ENCODE results near the gene HERC3.
"Not testable (repeated sequence)": the region's sequence is repeated elsewhere in the genome, so short reads cannot be mapped to it uniquely, and the experiment has no call there.

The HERC3 gene

DNA sequence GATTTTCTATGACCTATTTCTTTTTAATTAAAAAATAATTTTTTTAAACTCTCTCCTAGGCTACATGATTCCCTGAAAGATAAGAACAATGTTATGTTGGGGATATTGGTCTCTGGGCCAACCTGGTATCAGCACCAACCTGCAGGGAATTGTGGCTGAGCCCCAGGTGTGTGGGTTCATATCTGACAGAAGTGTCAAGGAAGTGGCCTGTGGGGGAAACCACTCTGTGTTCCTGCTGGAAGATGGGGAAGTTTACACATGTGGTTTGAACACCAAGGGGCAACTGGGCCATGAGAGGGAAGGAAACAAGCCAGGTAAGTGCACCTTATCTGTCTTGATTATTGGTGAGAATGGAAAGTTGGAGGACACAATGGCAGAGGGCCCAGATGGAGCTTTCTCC is 13.5 kb downstream of the HERC3 start:
- TF ChIP-seq TAF1 (IDR thresholded peaks at IDR 0.05; ENCODE audit: low read depth, low read length) (no peak), SPI1 (IDR thresholded peaks at IDR 0.05; ENCODE audit: low read depth, low read length) (no peak), PAX5 (IDR thresholded peaks at IDR 0.05; ENCODE audit: insufficient read depth, low read length, severe bottlenecking) (no peak), POLR2AphosphoS5 (IDR thresholded peaks at IDR 0.05; ENCODE audit: low read depth, low read length) (no peak), POU2F2 (IDR thresholded peaks at IDR 0.05; ENCODE audit: low read depth, low read length) (no peak), POLR2A (IDR thresholded peaks at IDR 0.05; ENCODE audit: low read depth, low read length) (no peak)
- DNase-seq (ENCODE audit: insufficient read length, low spot score): no peak
- no peak for FAIRE-seq

DNA sequence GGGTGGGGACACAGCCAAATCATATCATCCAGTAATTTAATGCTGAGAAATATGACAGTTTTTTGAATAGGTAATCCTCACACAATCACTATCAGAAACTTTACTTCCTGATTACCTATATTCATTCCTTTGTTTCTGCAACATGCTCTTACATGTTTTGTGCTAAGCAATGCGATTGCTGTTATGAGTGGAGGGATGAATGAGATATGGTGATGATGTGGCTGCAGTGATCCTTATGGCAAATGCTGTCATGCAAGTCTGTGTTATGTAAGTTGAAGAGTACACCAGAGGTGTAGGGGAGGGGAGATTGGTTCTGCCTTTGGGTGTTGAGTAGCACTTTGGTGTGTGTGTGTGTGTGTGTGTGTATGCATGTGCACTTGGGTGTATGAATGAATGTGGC is 14.6 kb downstream of the HERC3 start:
- no peak for TF ChIP-seq POLR2A (IDR thresholded peaks at IDR 0.05; ENCODE audit: low read depth, low read length)
- no peak for TF ChIP-seq POU2F2 (IDR thresholded peaks at IDR 0.05; ENCODE audit: low read depth, low read length)
- TF ChIP-seq PAX5 (IDR thresholded peaks at IDR 0.05; ENCODE audit: insufficient read depth, low read length, severe bottlenecking): no peak
- TF ChIP-seq POLR2AphosphoS5 (IDR thresholded peaks at IDR 0.05; ENCODE audit: low read depth, low read length): no peak
- no peak for TF ChIP-seq SPI1 (IDR thresholded peaks at IDR 0.05; ENCODE audit: low read depth, low read length)
- no peak for TF ChIP-seq TAF1 (IDR thresholded peaks at IDR 0.05; ENCODE audit: low read depth, low read length)
- no peak for FAIRE-seq
- no peak for DNase-seq (ENCODE audit: insufficient read length, low spot score)

DNA sequence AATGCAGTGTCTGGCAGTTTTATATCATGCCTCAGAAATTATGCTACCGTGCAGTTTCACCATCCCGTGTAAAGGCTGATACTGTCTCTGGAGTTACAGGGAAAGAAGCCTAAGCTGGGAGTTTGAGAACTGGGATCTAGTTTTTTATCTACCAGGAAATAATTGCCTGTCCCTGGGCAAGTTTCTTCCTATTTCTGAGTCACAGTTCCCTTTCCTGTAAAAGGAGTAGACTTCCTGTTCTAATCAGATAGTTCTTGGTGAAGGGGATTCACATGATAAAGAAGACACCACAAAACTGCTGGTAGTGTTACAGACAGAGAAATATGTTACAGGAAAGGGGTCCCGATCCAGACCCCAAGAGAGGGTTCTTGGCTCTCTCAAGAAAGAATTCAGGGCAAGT is 17.1 kb downstream of the HERC3 start:
- no peak for FAIRE-seq
- no peak for DNase-seq (ENCODE audit: insufficient read length, low spot score)
- TF ChIP-seq POLR2A (IDR thresholded peaks at IDR 0.05; ENCODE audit: low read depth, low read length) (no peak), POLR2AphosphoS5 (IDR thresholded peaks at IDR 0.05; ENCODE audit: low read depth, low read length) (no peak), POU2F2 (IDR thresholded peaks at IDR 0.05; ENCODE audit: low read depth, low read length) (no peak), TAF1 (IDR thresholded peaks at IDR 0.05; ENCODE audit: low read depth, low read length) (no peak), PAX5 (IDR thresholded peaks at IDR 0.05; ENCODE audit: insufficient read depth, low read length, severe bottlenecking) (no peak), SPI1 (IDR thresholded peaks at IDR 0.05; ENCODE audit: low read depth, low read length) (no peak)

DNA sequence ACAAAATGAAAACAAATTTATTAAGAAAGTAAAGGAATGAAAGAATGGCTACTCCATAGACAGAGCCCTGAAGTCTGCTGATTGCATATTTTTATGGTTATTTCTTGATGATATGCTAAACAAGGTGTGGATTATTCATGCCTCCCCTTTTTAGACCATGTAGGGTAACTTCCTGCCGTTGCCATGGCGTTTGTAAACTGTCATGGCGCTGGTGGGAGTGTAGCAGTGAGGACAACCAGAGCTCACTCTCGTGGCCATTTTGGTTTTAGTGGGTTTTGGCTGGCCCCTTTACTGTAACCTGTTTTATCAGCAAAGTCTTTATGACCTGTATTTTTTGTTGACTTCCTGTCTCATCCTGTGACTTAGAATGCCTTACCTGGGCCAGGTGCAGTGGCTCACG is 17.5 kb downstream of the HERC3 start:
- FAIRE-seq: peak; percentile 31

DNA sequence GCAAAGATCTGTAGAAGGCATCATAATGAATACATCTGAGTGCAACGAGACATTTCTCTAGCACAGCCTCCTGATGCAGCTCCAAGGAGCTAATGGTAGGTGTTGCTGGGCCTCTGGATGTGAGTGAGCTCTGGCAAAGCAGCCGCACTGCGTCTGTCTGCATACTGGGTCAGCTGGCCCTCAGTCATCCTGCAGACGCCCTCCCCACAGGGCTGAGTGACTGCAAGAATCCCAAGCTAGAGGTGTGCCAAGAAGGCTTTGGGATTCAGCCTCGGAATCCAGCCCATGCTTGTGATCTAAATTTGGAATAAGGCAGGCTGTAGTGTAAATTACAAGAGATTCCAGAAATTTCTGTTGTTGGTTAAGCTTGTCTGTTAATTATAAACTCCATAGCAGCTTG is 18.5 kb downstream of the HERC3 start:
- DNase-seq (ENCODE audit: insufficient read length, low spot score) (no peak), FAIRE-seq (no peak)
- no peak for TF ChIP-seq POU2F2 (IDR thresholded peaks at IDR 0.05; ENCODE audit: low read depth, low read length)
- no peak for TF ChIP-seq SPI1 (IDR thresholded peaks at IDR 0.05; ENCODE audit: low read depth, low read length)
- TF ChIP-seq PAX5 (IDR thresholded peaks at IDR 0.05; ENCODE audit: insufficient read depth, low read length, severe bottlenecking): no peak
- TF ChIP-seq POLR2A (IDR thresholded peaks at IDR 0.05; ENCODE audit: low read depth, low read length): no peak
- no peak for TF ChIP-seq TAF1 (IDR thresholded peaks at IDR 0.05; ENCODE audit: low read depth, low read length)
- no peak for TF ChIP-seq POLR2AphosphoS5 (IDR thresholded peaks at IDR 0.05; ENCODE audit: low read depth, low read length)

More for the DNA sequence above, 17.5 kb downstream of the HERC3 start:
- DNase-seq (ENCODE audit: insufficient read length, low spot score): not testable (repeated sequence)

DNA sequence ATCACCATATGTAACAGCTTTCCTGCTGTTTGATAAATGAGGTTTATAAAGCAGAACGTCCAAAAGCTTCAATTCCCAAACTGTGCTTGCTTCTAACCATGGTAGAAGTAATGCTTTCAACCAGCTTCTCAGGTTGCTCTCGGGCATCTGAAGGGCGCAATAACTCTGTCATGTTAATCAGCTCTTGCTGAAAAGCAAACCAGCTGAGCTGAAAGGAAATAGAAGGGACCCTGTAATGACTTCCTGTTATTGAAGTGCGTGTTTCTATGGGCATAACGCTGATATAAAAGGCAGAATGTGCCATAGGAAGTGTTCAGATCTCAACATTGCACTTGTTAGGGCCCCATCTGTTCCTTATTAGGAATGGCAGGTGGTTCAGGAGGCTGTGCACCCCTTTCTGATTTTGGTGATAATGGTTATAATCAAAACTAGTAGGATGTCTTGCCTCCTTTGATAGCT is 21.2 kb downstream of the HERC3 start:
- no peak for DNase-seq (ENCODE audit: insufficient read length, low spot score)
- peak; percentile 76 for FAIRE-seq
- TF ChIP-seq PAX5 (IDR thresholded peaks at IDR 0.05; ENCODE audit: insufficient read depth, low read length, severe bottlenecking) (no peak), POU2F2 (IDR thresholded peaks at IDR 0.05; ENCODE audit: low read depth, low read length) (no peak), TAF1 (IDR thresholded peaks at IDR 0.05; ENCODE audit: low read depth, low read length) (no peak), SPI1 (IDR thresholded peaks at IDR 0.05; ENCODE audit: low read depth, low read length) (peak; percentile 54; the same call in 1 of the 2 replicates), POLR2A (IDR thresholded peaks at IDR 0.05; ENCODE audit: low read depth, low read length) (no peak), POLR2AphosphoS5 (IDR thresholded peaks at IDR 0.05; ENCODE audit: low read depth, low read length) (no peak)

DNA sequence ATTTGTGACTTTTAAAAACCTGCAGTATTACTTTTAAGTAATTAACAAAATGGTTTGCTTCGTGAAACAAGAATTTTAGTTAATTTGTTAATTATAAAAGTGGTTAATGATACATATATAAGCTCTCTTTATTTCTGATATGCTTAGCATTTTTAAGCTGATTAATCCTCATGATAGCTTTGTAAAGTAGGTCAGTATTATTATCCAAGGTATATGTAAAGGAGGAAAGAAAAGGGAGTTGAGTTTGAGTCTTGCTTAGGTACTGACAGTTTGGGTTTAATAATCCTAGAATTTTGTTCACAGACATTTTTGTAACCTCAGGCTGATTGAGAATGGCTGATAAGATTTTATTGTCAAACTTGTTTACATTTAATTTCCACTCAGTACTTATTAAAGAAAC is 21.8 kb downstream of the HERC3 start:
- FAIRE-seq: no peak
- no peak for TF ChIP-seq POLR2AphosphoS5 (IDR thresholded peaks at IDR 0.05; ENCODE audit: low read depth, low read length)
- no peak for DNase-seq (ENCODE audit: insufficient read length, low spot score)

DNA sequence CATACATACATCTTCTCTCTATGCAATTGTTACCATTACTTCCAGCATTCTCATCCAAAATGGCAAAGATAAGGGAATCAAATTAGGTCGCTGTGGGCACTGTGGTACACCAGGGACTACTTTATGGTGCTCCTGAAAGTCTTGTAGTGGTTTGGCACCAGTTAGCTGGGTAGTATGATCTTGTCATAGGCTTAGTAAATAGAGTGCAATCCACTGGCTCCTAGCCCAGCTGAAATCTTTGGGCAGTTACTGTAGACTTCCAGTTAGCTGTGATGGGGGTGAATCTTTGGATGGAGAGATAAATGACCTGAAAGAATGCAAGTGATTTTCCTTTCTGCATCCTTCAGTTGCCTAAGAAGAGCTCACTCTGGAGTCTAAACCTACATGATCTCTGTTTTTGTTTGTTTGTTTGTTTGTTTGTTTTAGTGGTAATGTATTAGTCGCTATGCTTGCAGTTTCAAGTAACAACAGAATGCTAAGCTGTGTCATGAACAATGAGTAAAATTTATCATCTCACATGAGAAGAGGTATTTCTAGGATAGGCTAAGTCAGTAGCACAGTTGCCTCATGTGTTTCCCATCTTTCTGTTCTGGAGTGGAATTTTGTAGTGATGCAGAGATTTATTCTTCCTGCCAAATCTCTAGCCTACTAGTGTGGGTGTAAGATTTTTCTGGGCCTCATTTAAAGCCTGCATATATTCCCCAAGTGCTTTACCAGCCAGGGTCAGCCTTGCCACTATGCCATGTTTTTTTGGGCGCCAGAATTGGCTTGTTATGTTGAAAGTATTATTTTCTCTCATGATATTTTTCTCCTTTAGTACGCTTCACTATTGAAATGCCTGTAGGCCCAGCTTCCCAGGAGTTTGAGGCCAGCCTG is 24.2 kb downstream of the HERC3 start:
- TF ChIP-seq POU2F2 (IDR thresholded peaks at IDR 0.05; ENCODE audit: low read depth, low read length) (no peak), POLR2A (IDR thresholded peaks at IDR 0.05; ENCODE audit: low read depth, low read length) (no peak), SPI1 (IDR thresholded peaks at IDR 0.05; ENCODE audit: low read depth, low read length) (no peak), POLR2AphosphoS5 (IDR thresholded peaks at IDR 0.05; ENCODE audit: low read depth, low read length) (no peak), TAF1 (IDR thresholded peaks at IDR 0.05; ENCODE audit: low read depth, low read length) (no peak), PAX5 (IDR thresholded peaks at IDR 0.05; ENCODE audit: insufficient read depth, low read length, severe bottlenecking) (no peak)
- DNase-seq (ENCODE audit: insufficient read length, low spot score) (no peak), FAIRE-seq (no peak)

DNA sequence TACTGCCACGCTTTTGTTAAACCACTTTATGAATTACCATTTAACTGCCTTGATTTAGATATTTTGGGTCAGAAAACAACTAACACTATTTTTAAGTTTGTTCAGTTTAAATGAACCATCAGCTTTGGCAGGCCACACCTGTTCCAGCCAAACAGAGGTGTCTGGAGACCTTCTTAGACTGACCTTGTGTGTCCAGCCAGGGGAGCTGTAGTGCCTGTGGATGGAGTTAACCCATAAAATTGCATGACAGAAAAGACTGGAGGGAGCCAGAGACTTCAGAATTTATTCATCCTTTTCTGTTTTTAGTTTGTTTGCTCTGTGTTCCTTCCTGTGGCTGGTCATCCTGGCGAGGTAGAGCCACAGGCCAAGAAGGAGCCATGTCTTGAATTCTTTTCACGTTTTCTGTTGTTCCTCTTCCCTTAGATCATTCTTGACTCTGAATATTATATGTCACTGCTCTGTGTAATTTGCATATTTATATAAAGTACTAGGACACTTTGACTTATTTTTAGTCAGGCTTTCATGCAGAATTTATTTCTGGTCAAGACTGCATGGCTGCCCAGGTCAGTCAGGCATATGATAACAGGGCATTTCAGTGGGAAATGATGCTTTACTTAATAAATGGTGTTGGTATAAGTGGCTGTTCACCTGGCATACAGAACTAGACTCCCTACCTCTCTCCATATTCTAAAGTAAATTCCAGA is 26.7 kb downstream of the HERC3 start:
- TF ChIP-seq PAX5 (IDR thresholded peaks at IDR 0.05; ENCODE audit: insufficient read depth, low read length, severe bottlenecking) (no peak), TAF1 (IDR thresholded peaks at IDR 0.05; ENCODE audit: low read depth, low read length) (no peak), POLR2AphosphoS5 (IDR thresholded peaks at IDR 0.05; ENCODE audit: low read depth, low read length) (no peak)
- no peak for FAIRE-seq
- no peak for DNase-seq (ENCODE audit: insufficient read length, low spot score)

DNA sequence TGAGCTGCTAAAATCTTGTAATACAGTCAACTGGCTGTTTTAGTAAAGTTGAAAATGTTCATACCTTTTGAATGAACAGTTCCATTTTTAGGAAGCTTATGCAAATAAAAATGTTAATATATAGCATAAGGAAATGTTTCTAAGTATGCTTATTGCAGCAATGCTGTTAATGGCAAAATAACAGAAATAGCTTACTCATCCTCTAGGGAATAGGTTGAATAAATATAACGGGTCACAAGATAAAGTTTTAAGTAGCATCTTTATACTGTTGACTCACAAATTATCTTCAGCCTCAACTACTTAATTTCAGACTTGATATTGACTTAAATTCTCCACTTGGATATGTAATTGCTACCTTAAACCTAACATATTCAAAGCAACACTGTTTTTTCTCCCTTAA is 27.7 kb downstream of the HERC3 start:
- TF ChIP-seq POLR2A (IDR thresholded peaks at IDR 0.05; ENCODE audit: low read depth, low read length) (no peak), PAX5 (IDR thresholded peaks at IDR 0.05; ENCODE audit: insufficient read depth, low read length, severe bottlenecking) (no peak), POU2F2 (IDR thresholded peaks at IDR 0.05; ENCODE audit: low read depth, low read length) (no peak), POLR2AphosphoS5 (IDR thresholded peaks at IDR 0.05; ENCODE audit: low read depth, low read length) (no peak), SPI1 (IDR thresholded peaks at IDR 0.05; ENCODE audit: low read depth, low read length) (no peak), TAF1 (IDR thresholded peaks at IDR 0.05; ENCODE audit: low read depth, low read length) (no peak)
- DNase-seq (ENCODE audit: insufficient read length, low spot score) (no peak), FAIRE-seq (no peak)

Data from GM12891 (cell line).